ENCODE measurements around the gene CLPTM1L.
"Not testable (repeated sequence)": the region's sequence is repeated elsewhere in the genome, so short reads cannot be mapped to it uniquely, and the experiment has no call there.

GRCh38 chr5:1326901-1327756, 17.8 kb downstream of the CLPTM1L start:
- not testable (repeated sequence) for TF ChIP-seq EZH2 (IDR thresholded peaks at IDR 0.05); POLR2AphosphoS5 (IDR thresholded peaks at IDR 0.05; ENCODE audit: borderline replicate concordance, low read depth, low read length); FOXP2 (optimal IDR thresholded peaks at IDR 0.05; ENCODE audit: control extremely low read depth, extremely low read length, insufficient read depth)
